Liver (tissue), 9 donors: ENCODE data around the gene HOOK2. TPM values are rescaled to one million over a fixed set of nuclear protein-coding genes. Genes with fewer than 3 reads are reported as not detected.
A peak's percentile ranks its signal among the peaks of the same experiment; 100 is the strongest.

ENCODE experiments used
- DNase-seq: peaks from one replicate; pipeline ENCODE4 v3.0.0-alpha.2; 2017; ENCODE audit warnings: low spot score
- H3K27ac ChIP-seq, 2 donors: one replicate each; pipeline ENCODE4 v1.7.0; 2013; ENCODE audit warnings: inconsistent platforms in 2 of 2, low read length in 2 of 2, control low read depth in 1 of 2, low read depth in 1 of 2, mild to moderate bottlenecking in 1 of 2
- H3K27me3 ChIP-seq, 4 donors: one replicate each; pipeline versions ENCODE4 v1.6.1 to v1.7.0; 2013; ENCODE audit warnings: low read length in 3 of 4, inconsistent platforms in 1 of 4, mild to moderate bottlenecking in 1 of 4, moderate library complexity in 1 of 4; ENCODE audit not compliant: control insufficient read depth in 4 of 4, insufficient read depth in 4 of 4
- H3K36me3 ChIP-seq, 4 donors: one replicate each; pipeline versions ENCODE4 v1.6.1 to v1.7.0; 2013; ENCODE audit warnings: low read length in 3 of 4, mild to moderate bottlenecking in 3 of 4, low read depth in 1 of 4, moderate library complexity in 1 of 4; ENCODE audit not compliant: control insufficient read depth in 4 of 4, insufficient read depth in 3 of 4
- H3K4me1 ChIP-seq, 4 donors: one replicate each; pipeline versions ENCODE4 v1.6.1 to v1.7.0; 2013; ENCODE audit warnings: low read length in 3 of 4, mild to moderate bottlenecking in 3 of 4, moderate library complexity in 1 of 4; ENCODE audit not compliant: control insufficient read depth in 4 of 4, insufficient read depth in 4 of 4
- H3K4me3 ChIP-seq, 3 donors: one replicate each; pipeline versions ENCODE4 v1.6.1 to v1.7.0; 2013; ENCODE audit warnings: low read length in 3 of 3, control low read depth in 1 of 3, low read depth in 1 of 3, mild to moderate bottlenecking in 1 of 3
- H3K9ac ChIP-seq, 2 donors: one replicate each; pipeline ENCODE4 v1.7.0; 2013; ENCODE audit warnings: low read length in 2 of 2, mild to moderate bottlenecking in 2 of 2, moderate library complexity in 2 of 2, control low read depth in 1 of 2, low read depth in 1 of 2
- H3K9me3 ChIP-seq, 4 donors: one replicate each; pipeline versions ENCODE4 v1.6.1 to v1.7.0; 2013; ENCODE audit warnings: low read length in 3 of 4; ENCODE audit not compliant: control insufficient read depth in 4 of 4
- EGR1 ChIP-seq, 2 donors: IDR thresholded peaks; 2 replicates each; pipeline ENCODE4 v1.6.1; 2016 to 2018; ENCODE audit warnings: antibody characterized with exemption in 2 of 2, low read depth in 2 of 2
- FOXA2 ChIP-seq: IDR thresholded peaks from 2 replicates; pipeline ENCODE4 v1.6.1; 2016; ENCODE audit warnings: antibody characterized with exemption
- GABPA ChIP-seq, 2 donors: IDR thresholded peaks in 1 of 2; conservative IDR thresholded peaks in 1 of 2; 2 replicates each; pipeline ENCODE4 v1.6.1; 2016; ENCODE audit warnings: antibody characterized with exemption in 2 of 2, mild to moderate bottlenecking in 1 of 2, moderate library complexity in 1 of 2
- HNF4A ChIP-seq, 2 donors: conservative IDR thresholded peaks; 2 replicates each; pipeline ENCODE4 v1.6.1; 2016; ENCODE audit warnings: antibody characterized with exemption in 2 of 2, mild to moderate bottlenecking in 2 of 2
- HNF4G ChIP-seq: IDR thresholded peaks from 2 replicates; pipeline ENCODE4 v1.6.1; 2016; ENCODE audit warnings: antibody characterized with exemption
- JUND ChIP-seq, 2 donors: IDR thresholded peaks; 2 replicates each; pipeline ENCODE4 v1.6.1; 2016; ENCODE audit warnings: antibody characterized with exemption in 2 of 2
- NR2F2 ChIP-seq: IDR thresholded peaks from 2 replicates; pipeline ENCODE4 v1.6.1; 2016; ENCODE audit warnings: antibody characterized with exemption
- RAD21 ChIP-seq, 2 donors: IDR thresholded peaks; 2 replicates each; pipeline ENCODE4 v1.6.1; 2016; ENCODE audit warnings: antibody characterized with exemption in 2 of 2, mild to moderate bottlenecking in 2 of 2
- RXRA ChIP-seq, 2 donors: IDR thresholded peaks; 2 replicates each; pipeline ENCODE4 v1.6.1; 2017 to 2018; ENCODE audit warnings: antibody characterized with exemption in 2 of 2, mild to moderate bottlenecking in 1 of 2
- SP1 ChIP-seq: IDR thresholded peaks from 2 replicates; pipeline ENCODE4 v1.6.1; 2018; ENCODE audit warnings: antibody characterized with exemption, mild to moderate bottlenecking
- TAF1 ChIP-seq: conservative IDR thresholded peaks from 2 replicates; pipeline ENCODE4 v1.6.1; 2016; ENCODE audit warnings: antibody characterized with exemption, mild to moderate bottlenecking
- YY1 ChIP-seq: IDR thresholded peaks from 2 replicates; pipeline ENCODE4 v1.6.1; 2016; ENCODE audit warnings: antibody characterized with exemption, mild to moderate bottlenecking
- WGBS: extraction: QIAGEN DNeasy Blood & Tissue Kit; methylation state at CpG from one replicate; pipeline ENCODE4 v1.1.7; 2013; 5-methylcytosine and 5-hydroxymethylcytosine counted together
- polyA plus RNA-seq, 2 donors: library from polyadenylated mRNA; stranded (reverse) in 1 of 2; unstranded in 1 of 2; fragments of 200-250 nt in 1 of 2; fragments of >200 nt in 1 of 2; fragmentation: Nextera tagmentation in 1 of 2; extraction: Ambion mirVana in 1 of 2; gene quantifications; one replicate each; pipeline versions ENCODE4 v1.2.1 to v1.2.3, GENCODE V29; 2013 to 2015
- total RNA-seq, 2 donors: library from RNA; depleted of rRNA; stranded (reverse); fragments of >200 nt; gene quantifications; one replicate each; pipeline ENCODE4 v1.2.3, GENCODE V29; 2014
- TF ChIP-seq, protein P1 (sequence below): IDR thresholded peaks from 2 replicates; pipeline ENCODE4 v1.6.1; 2016; ENCODE audit warnings: antibody characterized with exemption, mild to moderate bottlenecking
- TF ChIP-seq, protein P2 (sequence below): IDR thresholded peaks from 2 replicates; pipeline ENCODE4 v1.6.1; 2016; ENCODE audit warnings: antibody characterized with exemption
- donor health status: healthy.
- donor health status: healthy.
- donor health status: healthy.
- donor health status: healthy.
- donor health status: healthy.

Gene HOOK2
- total and polyA plus RNA-seq, 4 donors = 11.3 to 36.4 (median 15.0) TPM

DNA sequence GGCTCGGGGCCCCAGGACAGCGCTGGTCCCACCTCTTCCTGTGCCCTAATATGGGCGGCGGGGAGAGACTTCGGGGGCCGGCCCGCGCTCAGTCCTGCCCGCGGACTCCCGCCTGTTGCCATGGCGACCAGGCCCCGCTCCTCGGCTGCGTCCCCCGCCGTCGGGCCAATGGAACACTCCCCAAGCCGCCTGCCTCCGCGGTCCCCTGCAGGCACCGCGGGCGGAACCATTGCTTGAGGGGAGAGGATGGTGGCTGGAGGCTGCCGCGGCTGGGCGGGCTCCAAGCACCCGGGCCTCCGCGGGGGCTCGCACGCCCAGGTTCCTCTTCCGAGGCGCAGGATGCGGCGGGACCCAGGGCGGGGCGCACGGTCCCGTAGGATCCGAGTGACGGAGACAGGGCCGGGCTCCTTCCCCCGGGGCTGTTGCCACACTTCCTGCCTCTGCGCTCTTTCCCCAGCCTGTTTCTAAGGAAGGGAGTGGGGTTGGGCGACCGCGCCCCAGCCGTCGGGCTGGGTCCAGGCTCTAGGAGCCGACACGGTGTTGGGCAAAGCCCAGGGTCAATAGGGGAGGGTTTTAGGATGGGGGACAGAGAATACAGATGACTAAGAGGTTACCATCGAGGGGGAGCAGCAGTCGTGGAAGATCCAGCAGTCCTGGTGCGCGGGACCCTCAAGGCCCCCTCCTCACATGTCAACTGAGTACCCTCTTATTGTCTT lies 14.7 kb upstream of the HOOK2 start (continued):
- TF ChIP-seq, protein P1, sequence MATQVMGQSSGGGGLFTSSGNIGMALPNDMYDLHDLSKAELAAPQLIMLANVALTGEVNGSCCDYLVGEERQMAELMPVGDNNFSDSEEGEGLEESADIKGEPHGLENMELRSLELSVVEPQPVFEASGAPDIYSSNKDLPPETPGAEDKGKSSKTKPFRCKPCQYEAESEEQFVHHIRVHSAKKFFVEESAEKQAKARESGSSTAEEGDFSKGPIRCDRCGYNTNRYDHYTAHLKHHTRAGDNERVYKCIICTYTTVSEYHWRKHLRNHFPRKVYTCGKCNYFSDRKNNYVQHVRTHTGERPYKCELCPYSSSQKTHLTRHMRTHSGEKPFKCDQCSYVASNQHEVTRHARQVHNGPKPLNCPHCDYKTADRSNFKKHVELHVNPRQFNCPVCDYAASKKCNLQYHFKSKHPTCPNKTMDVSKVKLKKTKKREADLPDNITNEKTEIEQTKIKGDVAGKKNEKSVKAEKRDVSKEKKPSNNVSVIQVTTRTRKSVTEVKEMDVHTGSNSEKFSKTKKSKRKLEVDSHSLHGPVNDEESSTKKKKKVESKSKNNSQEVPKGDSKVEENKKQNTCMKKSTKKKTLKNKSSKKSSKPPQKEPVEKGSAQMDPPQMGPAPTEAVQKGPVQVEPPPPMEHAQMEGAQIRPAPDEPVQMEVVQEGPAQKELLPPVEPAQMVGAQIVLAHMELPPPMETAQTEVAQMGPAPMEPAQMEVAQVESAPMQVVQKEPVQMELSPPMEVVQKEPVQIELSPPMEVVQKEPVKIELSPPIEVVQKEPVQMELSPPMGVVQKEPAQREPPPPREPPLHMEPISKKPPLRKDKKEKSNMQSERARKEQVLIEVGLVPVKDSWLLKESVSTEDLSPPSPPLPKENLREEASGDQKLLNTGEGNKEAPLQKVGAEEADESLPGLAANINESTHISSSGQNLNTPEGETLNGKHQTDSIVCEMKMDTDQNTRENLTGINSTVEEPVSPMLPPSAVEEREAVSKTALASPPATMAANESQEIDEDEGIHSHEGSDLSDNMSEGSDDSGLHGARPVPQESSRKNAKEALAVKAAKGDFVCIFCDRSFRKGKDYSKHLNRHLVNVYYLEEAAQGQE = no peak
- TF ChIP-seq TAF1 (peak; percentile 35), NR2F2 (peak; percentile 44), YY1 (peak; percentile 71), RAD21 (IDR thresholded peaks at IDR 0.05) (peak in 1 of 2 donors; percentile 19), FOXA2 (no peak), HNF4G (peak; percentile 21), RXRA (IDR thresholded peaks at IDR 0.05) (peak in 1 of 2 donors; percentile 16)

DNA sequence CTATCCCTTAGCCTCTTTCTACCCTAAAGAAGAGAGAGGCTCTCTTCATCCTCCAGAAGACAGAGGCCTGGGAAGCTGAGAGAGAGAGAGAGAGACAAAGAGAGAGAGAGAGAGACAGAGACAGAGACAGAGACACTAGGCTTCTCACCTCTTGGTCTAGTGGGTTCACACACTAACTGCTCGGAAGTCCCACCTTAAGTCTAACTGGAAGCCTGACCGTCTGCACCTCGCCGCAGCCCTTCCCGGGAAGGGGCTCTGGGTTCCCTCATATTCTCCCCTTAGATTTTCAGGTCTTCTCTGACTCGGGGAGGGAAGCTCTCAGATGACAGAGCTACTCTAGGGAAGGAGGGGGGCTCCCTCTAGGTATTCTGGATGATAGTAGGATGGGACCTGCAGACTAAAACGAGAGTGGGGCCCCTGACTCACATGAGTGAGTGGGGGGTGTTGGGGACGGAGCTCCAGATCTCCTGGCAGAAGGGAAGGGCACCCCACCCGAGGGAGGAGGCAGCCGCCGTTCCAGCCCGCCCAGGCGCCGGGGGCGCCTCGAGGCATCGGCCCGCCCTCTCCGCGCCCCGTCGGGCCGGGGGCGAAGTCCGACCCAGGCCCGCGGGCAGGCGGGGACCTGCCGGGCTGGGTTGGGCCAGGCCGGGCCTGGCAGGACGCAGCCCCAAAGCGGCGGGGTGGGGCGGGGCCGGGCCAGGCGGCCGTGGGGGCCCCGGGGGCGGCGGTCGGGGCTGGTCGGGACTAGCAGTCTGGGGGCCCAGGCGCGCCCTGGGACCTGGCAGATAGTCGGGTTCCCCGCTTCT lies 13.9 kb upstream of the HOOK2 start:
- 2% methylated on average over 46 of the region's 46 CpGs for WGBS
- H3K27me3 ChIP-seq = no peaks in the 10 kb centered on the region
- H3K9ac ChIP-seq = peak overlapping the region; percentile 75 to 96
- H3K9me3 ChIP-seq = no peaks in the 10 kb centered on the region
- peak overlapping the region; percentile 98 to 99 for H3K27ac ChIP-seq
- peaks cover 6 to 41% (median 21%) of the 10 kb centered on the region in 4 donors for H3K4me1 ChIP-seq
- H3K36me3 ChIP-seq = no peaks in the 10 kb centered on the region
- TF ChIP-seq, protein P2, sequence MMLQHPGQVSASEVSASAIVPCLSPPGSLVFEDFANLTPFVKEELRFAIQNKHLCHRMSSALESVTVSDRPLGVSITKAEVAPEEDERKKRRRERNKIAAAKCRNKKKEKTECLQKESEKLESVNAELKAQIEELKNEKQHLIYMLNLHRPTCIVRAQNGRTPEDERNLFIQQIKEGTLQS = no peak
- TF ChIP-seq GABPA (IDR thresholded peaks at IDR 0.05 in 1 of 2, conservative IDR thresholded peaks at IDR 0.05 in 1 of 2) (no peak), JUND (IDR thresholded peaks at IDR 0.05) (no peak), HNF4A (conservative IDR thresholded peaks at IDR 0.05) (peak in 1 of 2 donors; percentile 14), SP1 (no peak), FOXA2 (no peak), HNF4G (no peak), EGR1 (IDR thresholded peaks at IDR 0.05; ENCODE audit: low read depth in 2 of 2) (peak in 1 of 2 donors; percentile 1)
- TF ChIP-seq, protein P1 = peak; percentile 12
- peak overlapping the region; percentile 58 to 66 (median 59) for H3K4me3 ChIP-seq
- no peak for DNase-seq
